SK-N-SH treated with all-trans-retinoic acid at 6 μM for 48 hours (cell line): ENCODE data around the gene SLC22A3.

ENCODE experiments used
- GLIS3 ChIP-seq: fragments of 250-450 bp; sonication (Bioruptor Pico); IDR thresholded peaks from 2 replicates; pipeline ENCODE4 v1.5.0; 2020; ENCODE audit warnings: mild to moderate bottlenecking, moderate library complexity
- TCF4 ChIP-seq: fragments of 250-450 bp; sonication (Bioruptor Pico); IDR thresholded peaks from 2 replicates; pipeline ENCODE4 v1.8.0; 2021; ENCODE audit warnings: mild to moderate bottlenecking, moderate library complexity, borderline replicate concordance

- TF ChIP-seq TCF4 (CRISPR knock-in tag) (no peak), GLIS3 (CRISPR knock-in tag) (no peak)
Observed at GRCh38 chr6:160428069-160428430, 79.9 kb downstream of the SLC22A3 start.
